ENCODE results near the gene SGIP1.

The SGIP1 gene

DNA sequence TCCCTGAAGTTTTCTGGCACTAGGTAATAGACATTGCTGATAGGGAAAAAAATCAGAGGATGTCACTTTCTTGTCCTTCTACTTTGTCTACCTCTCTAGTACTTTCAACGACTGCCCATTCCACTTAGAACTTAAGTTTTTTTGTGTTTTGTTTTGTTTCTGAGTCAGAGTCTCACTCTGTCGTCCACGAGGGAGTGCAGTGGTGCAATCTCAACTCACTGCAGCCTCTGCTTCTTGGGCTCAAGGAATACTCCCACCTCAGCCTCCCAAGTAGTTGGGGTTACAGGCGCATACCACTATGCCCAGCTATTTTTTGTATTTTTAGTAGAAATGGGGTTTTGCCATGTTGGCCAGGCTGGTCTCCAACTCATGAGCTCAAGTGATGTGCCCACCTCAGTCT is 79.2 kb downstream of the SGIP1 start:
- ChIA-PET POLR2A (no interaction called here), CTCF (no interaction called here)
- no peaks in the 10 kb centered on the region for H3K4me1 ChIP-seq (ENCODE audit: control extremely low read depth in 1 of 4, control insufficient read depth in 4 of 4, insufficient read depth in 4 of 4, low read length in 3 of 4)
- no peaks in the 10 kb centered on the region for H3K9me3 ChIP-seq (ENCODE audit: control extremely low read depth in 1 of 5, control insufficient read depth in 4 of 5, insufficient read depth in 2 of 5, low read depth in 1 of 5, low read length in 4 of 5)
- H3K27me3 ChIP-seq (replicated peaks in 2 of 5; ENCODE audit: control insufficient read depth in 4 of 5, insufficient read depth in 5 of 5, low read length in 4 of 5): no peaks in the 10 kb centered on the region
- WGBS (ENCODE audit: insufficient coverage): no CpG with 5 or more reads among the region's 4 CpGs
- DNase-seq: no peak
- no peaks in the 10 kb centered on the region for H3K36me3 ChIP-seq (ENCODE audit: control insufficient read depth in 4 of 4, insufficient read depth in 4 of 4, low read length in 3 of 4)
- H3K4me3 ChIP-seq (ENCODE audit: control insufficient read depth in 1 of 7, extremely low read depth in 1 of 7, insufficient read depth in 4 of 7, low read depth in 2 of 7, low read length in 6 of 7): no peak overlapping the region
- no peak overlapping the region for H3K27ac ChIP-seq (ENCODE audit: insufficient read depth in 1 of 2, low read depth in 1 of 2, low read length in 2 of 2, poor library complexity in 1 of 2, severe bottlenecking in 2 of 2)

DNA sequence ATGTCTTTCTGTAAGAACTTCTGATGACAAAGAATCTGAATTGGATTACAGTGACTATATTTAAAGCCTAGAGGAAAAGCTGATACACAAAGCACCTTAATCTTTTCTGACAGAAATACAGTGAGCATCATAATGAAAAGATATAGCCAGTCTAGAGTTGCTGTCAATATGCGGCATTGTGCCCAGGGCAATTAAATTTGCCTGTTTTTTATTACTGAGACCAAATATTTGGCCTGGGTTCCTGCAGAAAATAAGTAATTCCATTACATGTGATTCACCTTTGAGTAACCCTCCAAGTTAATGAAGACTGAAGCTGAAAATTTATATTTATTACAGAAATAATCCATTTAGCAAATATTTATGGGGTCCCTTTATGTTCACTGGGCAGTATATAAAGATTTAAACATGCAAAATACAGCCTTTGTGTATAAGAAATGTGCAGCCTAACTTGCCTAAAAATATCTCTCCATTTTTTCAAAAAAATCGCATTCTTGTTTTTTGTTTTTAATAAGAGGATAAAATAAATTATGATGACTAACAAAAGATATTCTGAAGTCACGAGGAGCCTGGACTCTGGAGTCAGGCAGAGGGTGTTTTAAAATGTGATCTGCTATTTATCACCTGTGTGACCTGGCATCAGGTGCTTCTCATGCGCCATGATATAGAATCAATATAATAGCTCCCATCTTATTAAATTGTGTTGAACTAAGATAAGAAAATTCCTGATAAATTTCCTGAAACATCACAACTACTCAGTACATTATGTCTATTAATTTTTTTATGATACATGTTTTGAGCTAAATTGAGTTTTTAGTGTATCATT is 83.6 kb downstream of the SGIP1 start:
- no peaks in the 10 kb centered on the region for H3K27me3 ChIP-seq (replicated peaks in 2 of 5; ENCODE audit: control insufficient read depth in 4 of 5, insufficient read depth in 5 of 5, low read length in 4 of 5)
- H3K4me3 ChIP-seq (ENCODE audit: control insufficient read depth in 1 of 7, extremely low read depth in 1 of 7, insufficient read depth in 4 of 7, low read depth in 2 of 7, low read length in 6 of 7): no peak overlapping the region
- POLR2A ChIA-PET: no interaction called here
- no peak for DNase-seq
- no peaks in the 10 kb centered on the region for H3K36me3 ChIP-seq (ENCODE audit: control insufficient read depth in 4 of 4, insufficient read depth in 4 of 4, low read length in 3 of 4)
- CTCF ChIA-PET: interaction anchor here (1.1 kb wide), 1 partner anchor 8 kb away, joined by 3 read pairs; no protein-coding TSS in a partner anchor
- no peak overlapping the region for H3K27ac ChIP-seq (ENCODE audit: insufficient read depth in 1 of 2, low read depth in 1 of 2, low read length in 2 of 2, poor library complexity in 1 of 2, severe bottlenecking in 2 of 2)
- WGBS (ENCODE audit: insufficient coverage): 100% methylated on average over 1 of the region's 4 CpGs
- no peaks in the 10 kb centered on the region for H3K9me3 ChIP-seq (ENCODE audit: control extremely low read depth in 1 of 5, control insufficient read depth in 4 of 5, insufficient read depth in 2 of 5, low read depth in 1 of 5, low read length in 4 of 5)
- H3K4me1 ChIP-seq (ENCODE audit: control extremely low read depth in 1 of 4, control insufficient read depth in 4 of 4, insufficient read depth in 4 of 4, low read length in 3 of 4): no peaks in the 10 kb centered on the region

DNA sequence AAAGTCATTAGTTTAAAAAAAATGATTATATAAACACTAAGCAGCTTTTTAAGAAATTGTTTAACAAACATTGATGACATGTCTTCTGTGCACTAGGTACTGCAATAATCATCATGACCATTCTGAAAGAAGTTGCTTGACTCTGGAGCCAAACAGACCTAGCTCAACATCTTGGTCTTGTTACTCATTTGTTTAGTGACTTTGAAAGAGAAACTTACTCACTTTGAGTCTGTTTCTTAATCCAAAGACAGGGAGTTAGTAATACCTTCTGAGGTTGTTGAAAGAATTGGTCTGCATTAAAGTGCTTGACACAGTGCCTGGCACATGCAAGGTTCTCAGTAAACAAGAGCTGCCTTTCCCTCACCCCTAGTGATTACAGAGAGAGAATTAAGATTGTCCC is 84.4 kb downstream of the SGIP1 start:
- ChIA-PET POLR2A (no interaction called here), CTCF (interaction anchor here (1.1 kb wide), 1 partner anchor 9 kb away, joined by 3 read pairs; no protein-coding TSS in a partner anchor)
- DNase-seq: no peak
- no peaks in the 10 kb centered on the region for H3K36me3 ChIP-seq (ENCODE audit: control insufficient read depth in 4 of 4, insufficient read depth in 4 of 4, low read length in 3 of 4)
- H3K27me3 ChIP-seq (replicated peaks in 2 of 5; ENCODE audit: control insufficient read depth in 4 of 5, insufficient read depth in 5 of 5, low read length in 4 of 5): no peaks in the 10 kb centered on the region
- H3K4me3 ChIP-seq (ENCODE audit: control insufficient read depth in 1 of 7, extremely low read depth in 1 of 7, insufficient read depth in 4 of 7, low read depth in 2 of 7, low read length in 6 of 7): no peak overlapping the region
- H3K27ac ChIP-seq (ENCODE audit: insufficient read depth in 1 of 2, low read depth in 1 of 2, low read length in 2 of 2, poor library complexity in 1 of 2, severe bottlenecking in 2 of 2): no peak overlapping the region
- no peaks in the 10 kb centered on the region for H3K4me1 ChIP-seq (ENCODE audit: control extremely low read depth in 1 of 4, control insufficient read depth in 4 of 4, insufficient read depth in 4 of 4, low read length in 3 of 4)
- no peaks in the 10 kb centered on the region for H3K9me3 ChIP-seq (ENCODE audit: control extremely low read depth in 1 of 5, control insufficient read depth in 4 of 5, insufficient read depth in 2 of 5, low read depth in 1 of 5, low read length in 4 of 5)

DNA sequence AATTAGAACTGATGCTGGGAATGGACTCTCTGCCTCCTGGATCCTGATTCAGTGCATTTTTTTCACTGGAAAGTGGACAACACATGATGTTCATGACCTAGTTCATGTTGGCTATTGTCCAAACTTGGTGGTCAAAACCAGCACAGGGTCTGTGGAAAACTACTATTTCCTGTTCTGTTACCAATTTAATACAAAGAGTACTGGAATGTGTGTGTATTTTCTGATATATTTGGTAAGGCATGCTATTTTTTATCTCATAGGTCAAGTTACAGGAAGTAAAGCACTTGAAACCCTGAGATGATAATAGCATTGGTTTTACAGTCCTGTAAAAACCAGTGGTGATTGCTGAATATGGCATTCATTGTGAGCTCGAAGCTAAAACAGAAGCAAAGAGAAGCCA is 89.9 kb downstream of the SGIP1 start:
- POLR2A ChIA-PET: no interaction called here
- H3K27ac ChIP-seq (ENCODE audit: insufficient read depth in 1 of 2, low read depth in 1 of 2, low read length in 2 of 2, poor library complexity in 1 of 2, severe bottlenecking in 2 of 2): no peak overlapping the region
- H3K4me3 ChIP-seq (ENCODE audit: control insufficient read depth in 1 of 7, extremely low read depth in 1 of 7, insufficient read depth in 4 of 7, low read depth in 2 of 7, low read length in 6 of 7): no peak overlapping the region
- CTCF ChIA-PET: no interaction called here
- H3K9me3 ChIP-seq (ENCODE audit: control extremely low read depth in 1 of 5, control insufficient read depth in 4 of 5, insufficient read depth in 2 of 5, low read depth in 1 of 5, low read length in 4 of 5): no peaks in the 10 kb centered on the region
- WGBS (ENCODE audit: insufficient coverage): 27% methylated on average over 1 of the region's 1 CpG
- peaks cover 0 to 9% (median 0%) of the 10 kb centered on the region in 4 experiments for H3K4me1 ChIP-seq (ENCODE audit: control extremely low read depth in 1 of 4, control insufficient read depth in 4 of 4, insufficient read depth in 4 of 4, low read length in 3 of 4)
- peak in 1 of 3 donors; percentile 4 for DNase-seq
- no peaks in the 10 kb centered on the region for H3K27me3 ChIP-seq (replicated peaks in 2 of 5; ENCODE audit: control insufficient read depth in 4 of 5, insufficient read depth in 5 of 5, low read length in 4 of 5)
- no peaks in the 10 kb centered on the region for H3K36me3 ChIP-seq (ENCODE audit: control insufficient read depth in 4 of 4, insufficient read depth in 4 of 4, low read length in 3 of 4)

DNA sequence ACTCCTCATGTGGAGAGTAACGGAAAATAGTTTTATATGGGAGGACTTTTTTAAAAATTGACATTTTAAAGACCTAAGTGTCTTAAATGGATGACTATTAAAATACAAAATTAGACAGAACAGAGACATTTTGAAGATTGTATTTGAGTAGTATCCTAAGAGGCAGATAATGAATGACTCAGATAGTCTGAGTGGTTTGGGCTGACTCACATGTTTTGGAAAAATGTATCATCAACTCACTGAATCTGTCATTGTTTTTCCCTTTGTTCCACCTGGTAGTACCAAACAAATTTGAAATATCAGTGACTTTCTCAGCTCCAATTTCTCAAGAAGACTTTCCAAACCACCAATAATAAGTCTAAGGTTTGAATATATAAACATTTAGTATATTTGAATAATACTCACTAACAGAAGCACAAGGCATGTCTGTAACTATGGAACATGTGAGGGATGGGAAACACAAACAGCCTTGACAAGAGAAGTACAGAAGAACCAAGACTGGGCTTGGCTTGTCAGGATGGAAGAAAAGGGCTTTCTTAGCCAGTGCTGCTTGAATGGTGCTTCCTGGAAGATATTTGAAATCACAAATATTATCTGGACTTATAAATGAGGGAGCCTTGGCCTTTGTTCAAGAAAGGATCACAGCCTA is 90.6 kb downstream of the SGIP1 start:
- CTCF ChIA-PET: no interaction called here
- no CpG with 5 or more reads among the region's 1 CpG for WGBS (ENCODE audit: insufficient coverage)

DNA sequence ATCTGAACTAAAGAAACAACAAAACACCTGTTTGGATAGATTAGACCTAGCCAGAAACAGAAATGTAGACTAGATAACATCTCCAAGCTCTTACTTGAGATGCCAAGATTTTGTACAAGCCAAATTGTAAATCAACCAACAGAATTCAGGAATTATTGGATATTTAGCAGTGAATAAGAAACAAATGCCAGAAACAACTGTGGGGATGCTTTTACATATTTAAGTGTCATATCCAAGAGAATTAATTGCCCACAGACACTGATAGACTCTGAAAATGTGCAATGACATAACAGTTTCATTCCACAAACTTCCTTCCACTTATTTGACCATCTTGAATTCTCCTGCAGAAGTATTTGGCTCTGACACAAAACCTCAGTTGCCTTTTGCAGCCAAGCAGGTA is 92.3 kb downstream of the SGIP1 start:
- Histone ChIP-seq H3K27me3 (replicated peaks in 2 of 5; ENCODE audit: control insufficient read depth in 4 of 5, insufficient read depth in 5 of 5, low read length in 4 of 5) (no peaks in the 10 kb centered on the region), H3K27ac (ENCODE audit: insufficient read depth in 1 of 2, low read depth in 1 of 2, low read length in 2 of 2, poor library complexity in 1 of 2, severe bottlenecking in 2 of 2) (no peak overlapping the region), H3K4me1 (ENCODE audit: control extremely low read depth in 1 of 4, control insufficient read depth in 4 of 4, insufficient read depth in 4 of 4, low read length in 3 of 4) (peaks cover 0 to 9% (median 0%) of the 10 kb centered on the region in 4 experiments), H3K9me3 (ENCODE audit: control extremely low read depth in 1 of 5, control insufficient read depth in 4 of 5, insufficient read depth in 2 of 5, low read depth in 1 of 5, low read length in 4 of 5) (no peaks in the 10 kb centered on the region), H3K36me3 (ENCODE audit: control insufficient read depth in 4 of 4, insufficient read depth in 4 of 4, low read length in 3 of 4) (no peaks in the 10 kb centered on the region), H3K4me3 (ENCODE audit: control insufficient read depth in 1 of 7, extremely low read depth in 1 of 7, insufficient read depth in 4 of 7, low read depth in 2 of 7, low read length in 6 of 7) (no peak overlapping the region)
- CTCF ChIA-PET: no interaction called here
- POLR2A ChIA-PET: no interaction called here
- DNase-seq: peak in 1 of 3 donors; percentile 9

More for the DNA sequence above, 90.6 kb downstream of the SGIP1 start:
- Histone ChIP-seq H3K27ac (ENCODE audit: insufficient read depth in 1 of 2, low read depth in 1 of 2, low read length in 2 of 2, poor library complexity in 1 of 2, severe bottlenecking in 2 of 2) (no peak overlapping the region), H3K4me1 (ENCODE audit: control extremely low read depth in 1 of 4, control insufficient read depth in 4 of 4, insufficient read depth in 4 of 4, low read length in 3 of 4) (peaks cover 0 to 9% (median 0%) of the 10 kb centered on the region in 4 experiments), H3K9me3 (ENCODE audit: control extremely low read depth in 1 of 5, control insufficient read depth in 4 of 5, insufficient read depth in 2 of 5, low read depth in 1 of 5, low read length in 4 of 5) (no peaks in the 10 kb centered on the region), H3K4me3 (ENCODE audit: control insufficient read depth in 1 of 7, extremely low read depth in 1 of 7, insufficient read depth in 4 of 7, low read depth in 2 of 7, low read length in 6 of 7) (no peak overlapping the region), H3K36me3 (ENCODE audit: control insufficient read depth in 4 of 4, insufficient read depth in 4 of 4, low read length in 3 of 4) (no peaks in the 10 kb centered on the region), H3K27me3 (replicated peaks in 2 of 5; ENCODE audit: control insufficient read depth in 4 of 5, insufficient read depth in 5 of 5, low read length in 4 of 5) (no peaks in the 10 kb centered on the region)
- POLR2A ChIA-PET: no interaction called here
- peak in 1 of 3 donors; percentile 12 for DNase-seq

DNA sequence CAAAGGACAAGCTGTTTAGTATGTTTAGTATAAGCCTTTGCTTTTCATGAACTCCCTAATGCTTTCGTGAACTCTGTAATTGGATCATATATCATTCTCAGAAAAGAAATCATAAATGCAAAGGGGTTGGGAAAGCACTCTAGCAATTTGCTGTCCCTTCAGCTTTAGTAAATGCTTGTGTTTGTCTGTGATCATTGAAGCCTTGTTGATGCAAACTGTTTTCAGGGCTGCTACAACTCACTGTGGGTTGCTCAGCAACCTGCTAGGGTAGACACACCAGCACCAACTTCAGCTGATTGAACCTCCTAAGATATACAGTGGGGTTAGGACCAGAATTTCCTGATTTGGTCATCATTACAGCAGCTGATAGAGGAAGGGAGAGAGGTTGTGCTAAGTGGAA is 95.0 kb downstream of the SGIP1 start:
- DNase-seq: no peak
- CTCF ChIA-PET: no interaction called here
- Histone ChIP-seq H3K9me3 (ENCODE audit: control extremely low read depth in 1 of 5, control insufficient read depth in 4 of 5, insufficient read depth in 2 of 5, low read depth in 1 of 5, low read length in 4 of 5) (no peaks in the 10 kb centered on the region), H3K36me3 (ENCODE audit: control insufficient read depth in 4 of 4, insufficient read depth in 4 of 4, low read length in 3 of 4) (no peaks in the 10 kb centered on the region), H3K27me3 (replicated peaks in 2 of 5; ENCODE audit: control insufficient read depth in 4 of 5, insufficient read depth in 5 of 5, low read length in 4 of 5) (no peaks in the 10 kb centered on the region), H3K27ac (ENCODE audit: insufficient read depth in 1 of 2, low read depth in 1 of 2, low read length in 2 of 2, poor library complexity in 1 of 2, severe bottlenecking in 2 of 2) (no peak overlapping the region), H3K4me1 (ENCODE audit: control extremely low read depth in 1 of 4, control insufficient read depth in 4 of 4, insufficient read depth in 4 of 4, low read length in 3 of 4) (peaks cover 0 to 6% (median 0%) of the 10 kb centered on the region in 4 experiments), H3K4me3 (ENCODE audit: control insufficient read depth in 1 of 7, extremely low read depth in 1 of 7, insufficient read depth in 4 of 7, low read depth in 2 of 7, low read length in 6 of 7) (no peak overlapping the region)
- no CpG with 5 or more reads among the region's 1 CpG for WGBS (ENCODE audit: insufficient coverage)
- POLR2A ChIA-PET: interaction anchor here (0.7 kb wide), 1 partner anchor 85 kb away, joined by 3 read pairs; no protein-coding TSS in a partner anchor

All from common myeloid progenitor, CD34-positive (primary cell).